Measurements from ENCODE around the gene PA2G4.

Gene PA2G4

GRCh38 chr12:56157201-56158028, 53.1 kb downstream of the PA2G4 start:
- Histone ChIP-seq H3K36me3 (ENCODE audit: insufficient read depth, low read length) (peaks cover 51% of the 10 kb centered on the region), H3K9ac (ENCODE audit: low read depth, low read length) (peak overlapping the region; percentile 89), H3K27me3 (ENCODE audit: insufficient read depth, low read length, poor library complexity) (no peaks in the 10 kb centered on the region), H3K4me2 (ENCODE audit: insufficient read depth, low read length) (peak overlapping the region; percentile 78), H4K20me1 (ENCODE audit: insufficient read depth, low read length) (peaks cover 10% of the 10 kb centered on the region), H3K27ac (ENCODE audit: low read length) (peak overlapping the region; percentile 89), H3K79me2 (ENCODE audit: insufficient read depth, low read length) (peaks cover 75% of the 10 kb centered on the region), H3K4me3 (ENCODE audit: low read depth in 1 of 2, low read length in 2 of 2) (peak overlapping the region; percentile 53 to 69), H2AFZ (ENCODE audit: low read depth, low read length) (peak overlapping the region; percentile 83), H3K9me3 (ENCODE audit: insufficient read depth, low read length, severe bottlenecking) (no peaks in the 10 kb centered on the region), H3K4me1 (ENCODE audit: insufficient read depth, low read length) (peaks cover 76% of the 10 kb centered on the region)
- TF ChIP-seq EZH2 (IDR thresholded peaks at IDR 0.05; ENCODE audit: borderline replicate concordance, low read depth, low read length, severe bottlenecking) (no peak), CTCF (IDR thresholded peaks at IDR 0.05; ENCODE audit: borderline replicate concordance, extremely low read depth, low read length, poor library complexity, severe bottlenecking) (peak; percentile 54)
- ATAC-seq (ENCODE audit: insufficient read depth, low read depth), result peak; percentile 45
- DNase-seq, result peak; percentile 71

- peaks cover 59% of the 10 kb centered on the region for H3K36me3 ChIP-seq (ENCODE audit: insufficient read depth, low read length)
- H3K27ac ChIP-seq (ENCODE audit: low read length), result peak within 1 kb of the TSS; percentile 89
- H3K27me3 ChIP-seq (ENCODE audit: insufficient read depth, low read length, poor library complexity), result no peaks in the 10 kb centered on the region
- H4K20me1 ChIP-seq (ENCODE audit: insufficient read depth, low read length), result peaks cover 10% of the 10 kb centered on the region
- H2AFZ ChIP-seq (ENCODE audit: low read depth, low read length), result peak within 1 kb of the TSS; percentile 83
- no peak for TF ChIP-seq CTCF (IDR thresholded peaks at IDR 0.05; ENCODE audit: borderline replicate concordance, extremely low read depth, low read length, poor library complexity, severe bottlenecking)
- no peak for TF ChIP-seq EZH2 (IDR thresholded peaks at IDR 0.05; ENCODE audit: borderline replicate concordance, low read depth, low read length, severe bottlenecking)
- DNase-seq (peak; percentile 97), ATAC-seq (ENCODE audit: insufficient read depth, low read depth) (peak; percentile 87)
- peaks cover 72% of the 10 kb centered on the region for H3K4me1 ChIP-seq (ENCODE audit: insufficient read depth, low read length)
- H3K4me2 ChIP-seq (ENCODE audit: insufficient read depth, low read length), result peak within 1 kb of the TSS; percentile 78
- peak within 1 kb of the TSS; percentile 67 to 69 for H3K4me3 ChIP-seq (ENCODE audit: low read depth in 1 of 2, low read length in 2 of 2)
- H3K9me3 ChIP-seq (ENCODE audit: insufficient read depth, low read length, severe bottlenecking), result no peaks in the 10 kb centered on the region
- peaks cover 71% of the 10 kb centered on the region for H3K79me2 ChIP-seq (ENCODE audit: insufficient read depth, low read length)
- H3K9ac ChIP-seq (ENCODE audit: low read depth, low read length), result peak within 1 kb of the TSS; percentile 89
Measured at GRCh38 chr12:56158029-56158925, 53.9 kb downstream of the PA2G4 start, which contains the start of gene MYL6. Gene MYL6, plus strand, starts transcription at chr12:56158359. Its CDS starts 43 bp downstream, at chr12:56158402.

- ATAC-seq (ENCODE audit: insufficient read depth, low read depth) (peak; percentile 10), DNase-seq (peak; percentile 46)
Measured at GRCh38 chr12:56158926-56159461, 54.6 kb downstream of the PA2G4 start.

More at GRCh38 chr12:56158926-56159461, 54.6 kb downstream of the PA2G4 start:
- no peaks in the 10 kb centered on the region for H3K27me3 ChIP-seq (ENCODE audit: insufficient read depth, low read length, poor library complexity)
- H2AFZ ChIP-seq (ENCODE audit: low read depth, low read length), result peak overlapping the region; percentile 64; the same call in 1 of the 2 replicates
- H3K36me3 ChIP-seq (ENCODE audit: insufficient read depth, low read length), result peaks cover 66% of the 10 kb centered on the region
- H3K79me2 ChIP-seq (ENCODE audit: insufficient read depth, low read length), result peaks cover 64% of the 10 kb centered on the region
- H3K27ac ChIP-seq (ENCODE audit: low read length), result peak overlapping the region; percentile 89
- peak overlapping the region; percentile 78 for H3K4me2 ChIP-seq (ENCODE audit: insufficient read depth, low read length)
- peaks cover 13% of the 10 kb centered on the region for H4K20me1 ChIP-seq (ENCODE audit: insufficient read depth, low read length)
- H3K9ac ChIP-seq (ENCODE audit: low read depth, low read length), result peak overlapping the region; percentile 89
- H3K4me1 ChIP-seq (ENCODE audit: insufficient read depth, low read length), result peaks cover 65% of the 10 kb centered on the region
- peak overlapping the region; percentile 67 to 69 for H3K4me3 ChIP-seq (ENCODE audit: low read depth in 1 of 2, low read length in 2 of 2)
- no peak for TF ChIP-seq EZH2 (IDR thresholded peaks at IDR 0.05; ENCODE audit: borderline replicate concordance, low read depth, low read length, severe bottlenecking)
- no peak for TF ChIP-seq CTCF (IDR thresholded peaks at IDR 0.05; ENCODE audit: borderline replicate concordance, extremely low read depth, low read length, poor library complexity, severe bottlenecking)
- H3K9me3 ChIP-seq (ENCODE audit: insufficient read depth, low read length, severe bottlenecking), result no peaks in the 10 kb centered on the region
